IMR-90 (cell line): ENCODE data around the gene UBQLN1. TPM values are rescaled to one million over a fixed set of nuclear protein-coding genes. Genes with fewer than 3 reads are reported as not detected.

Experiments used
- ATAC-seq: fragments of 200-7000 bp; cut with Tn5 transposase; 2 replicates; pipeline ENCODE4 v1.9.1; 2020; ENCODE audit warnings: low read depth, mild to moderate bottlenecking, moderate library complexity
- BruUV-seq: library from RNA; stranded (reverse); fragments of 400-500 nt; replicated peaks from 2 replicates; lab custom pipeline; 2021; lab: Mats Ljungman, UMichigan
- CTCF ChIA-PET: fragments of 300-600 bp; formaldehyde crosslinking; extraction: SDS; loops from one replicate; lab custom pipeline; 2021; ENCODE audit warnings: antibody characterized with exemption; lab: Yijun Ruan, JAX
- POLR2A ChIA-PET: fragments of 300-600 bp; sonication (Branson Sonifier 250); formaldehyde crosslinking; loops from one replicate; lab custom pipeline; 2022; ENCODE audit warnings: antibody characterized with exemption; ENCODE audit not compliant: unreplicated experiment; lab: Charles Lee
- DNase-seq: peaks from one replicate; pipeline ENCODE4 v3.0.0; 2013
- H2AFZ ChIP-seq: replicated peaks from 2 replicates; pipeline ENCODE3; 2013; ENCODE audit warnings: low read length, mild to moderate bottlenecking; ENCODE audit not compliant: poor library complexity
- H2AK5ac ChIP-seq: 2 replicates; pipeline ENCODE4 v1.6.1; 2013; ENCODE audit warnings: low read depth, low read length, inconsistent platforms
- H2AK9ac ChIP-seq: replicated peaks from 2 replicates; pipeline ENCODE3; 2013; ENCODE audit warnings: mild to moderate bottlenecking, low read depth, low read length, moderate library complexity; ENCODE audit not compliant: poor library complexity
- H2BK120ac ChIP-seq: 2 replicates; pipeline ENCODE4 v1.6.1; 2013; ENCODE audit warnings: low read depth, low read length, inconsistent platforms
- H2BK15ac ChIP-seq: 3 replicates; pipeline ENCODE4 v1.6.1; 2013; ENCODE audit warnings: low read depth, low read length, inconsistent platforms
- H2BK20ac ChIP-seq: 2 replicates; pipeline ENCODE4 v1.6.1; 2013; ENCODE audit warnings: low read depth, mild to moderate bottlenecking, inconsistent platforms, low read length, moderate library complexity
- H2BK5ac ChIP-seq: 2 replicates; pipeline ENCODE4 v1.6.1; 2013; ENCODE audit warnings: mild to moderate bottlenecking, low read depth, low read length, inconsistent platforms; ENCODE audit not compliant: poor library complexity, severe bottlenecking
- H3K14ac ChIP-seq: replicated peaks from 2 replicates; pipeline ENCODE4 v1.6.1; 2013; ENCODE audit warnings: low read depth, low read length, inconsistent platforms
- H3K18ac ChIP-seq: 2 replicates; pipeline ENCODE4 v1.6.1; 2013; ENCODE audit warnings: low read depth, low read length, control low read depth
- H3K23ac ChIP-seq: 2 replicates; pipeline ENCODE4 v1.6.1; 2013; ENCODE audit warnings: low read depth, low read length, inconsistent platforms
- H3K27ac ChIP-seq: 2 replicates; pipeline ENCODE4 v1.5.1; 2013; ENCODE audit warnings: mild to moderate bottlenecking, control low read depth, low read length; ENCODE audit not compliant: insufficient read depth
- H3K27me3 ChIP-seq: 2 replicates; pipeline ENCODE4 v1.6.1; 2013; ENCODE audit warnings: low read length; ENCODE audit not compliant: control insufficient read depth, insufficient read depth
- H3K36me3 ChIP-seq: 2 replicates; pipeline ENCODE4 v1.6.1; 2013; ENCODE audit warnings: low read length, mixed read lengths; ENCODE audit not compliant: control insufficient read depth, insufficient read depth
- H3K4ac ChIP-seq: 2 replicates; pipeline ENCODE4 v1.6.1; 2013; ENCODE audit warnings: low read depth, low read length, inconsistent platforms
- H3K4me1 ChIP-seq: 2 replicates; pipeline ENCODE4 v1.6.1; 2013; ENCODE audit warnings: low read length, mixed read lengths; ENCODE audit not compliant: control insufficient read depth, insufficient read depth
- H3K4me2 ChIP-seq: 2 replicates; pipeline ENCODE4 v1.6.1; 2013; ENCODE audit warnings: low read depth, mild to moderate bottlenecking, control low read depth, low read length, moderate library complexity
- H3K4me3 ChIP-seq: 2 replicates; pipeline ENCODE4 v1.5.1; 2013; ENCODE audit warnings: low read depth, mild to moderate bottlenecking, control low read depth, low read length, moderate library complexity; ENCODE audit not compliant: insufficient read depth
- H3K56ac ChIP-seq: 2 replicates; pipeline ENCODE4 v1.6.1; 2013; ENCODE audit warnings: low read length, inconsistent platforms; ENCODE audit not compliant: insufficient read depth; ENCODE audit errors: extremely low read depth
- H3K79me1 ChIP-seq, 2 experiments: 2 replicates each; pipeline ENCODE4 v1.6.1; 2013; ENCODE audit warnings: low read length in 2 of 2, inconsistent platforms in 1 of 2, low read depth in 1 of 2
- H3K9ac ChIP-seq: 2 replicates; pipeline ENCODE4 v1.6.1; 2013; ENCODE audit warnings: low read depth, low read length, control low read depth
- H3K9me1 ChIP-seq: 2 replicates; pipeline ENCODE4 v1.6.1; 2013; ENCODE audit warnings: low read length, inconsistent platforms; ENCODE audit not compliant: insufficient read depth
- H3K9me3 ChIP-seq: 2 replicates; pipeline ENCODE4 v1.6.1; 2013; ENCODE audit warnings: low read length; ENCODE audit not compliant: control insufficient read depth, insufficient read depth
- H4K20me1 ChIP-seq: 2 replicates; pipeline ENCODE4 v1.6.1; 2013; ENCODE audit warnings: low read length, inconsistent platforms; ENCODE audit not compliant: insufficient read depth
- H4K5ac ChIP-seq: 2 replicates; pipeline ENCODE4 v1.6.1; 2013; ENCODE audit warnings: mild to moderate bottlenecking, low read depth, low read length, control low read depth
- H4K8ac ChIP-seq, 2 experiments: 2 replicates each; pipeline ENCODE4 v1.6.1; 2013; ENCODE audit warnings: low read depth in 2 of 2, low read length in 2 of 2, control low read depth in 1 of 2, inconsistent platforms in 1 of 2
- H4K91ac ChIP-seq: 2 replicates; pipeline ENCODE4 v1.6.1; 2013; ENCODE audit warnings: low read depth, low read length, inconsistent platforms; ENCODE audit not compliant: insufficient read depth
- BHLHE40 ChIP-seq: fragments of 150-350 bp; IDR thresholded peaks from 2 replicates; pipeline ENCODE4 v1.6.1; 2016; ENCODE audit warnings: mild to moderate bottlenecking, low read depth, low read length
- CEBPB ChIP-seq: IDR thresholded peaks from 2 replicates; pipeline ENCODE4 v1.6.1; 2012; ENCODE audit warnings: low read depth, low read length, improper control_type of control experiment
- CHD1 ChIP-seq: IDR thresholded peaks from 2 replicates; pipeline ENCODE4 v1.6.1; 2012; ENCODE audit warnings: low read depth, low read length, improper control_type of control experiment
- CTCF ChIP-seq: conservative IDR thresholded peaks from 2 replicates; pipeline ENCODE4 v1.5.1; 2012; ENCODE audit warnings: mild to moderate bottlenecking, low read depth, low read length, improper control_type of control experiment
- ELK1 ChIP-seq: fragments of 150-350 bp; IDR thresholded peaks from 2 replicates; pipeline ENCODE4 v1.6.1; 2016; ENCODE audit warnings: low read depth, mild to moderate bottlenecking, low read length, moderate library complexity, borderline replicate concordance
- FOS ChIP-seq: fragments of 150-350 bp; IDR thresholded peaks from 2 replicates; pipeline ENCODE4 v1.6.1; 2016; ENCODE audit warnings: low read depth, low read length
- MAFK ChIP-seq: IDR thresholded peaks from 2 replicates; pipeline ENCODE4 v1.6.1; 2012; ENCODE audit warnings: low read depth, low read length, improper control_type of control experiment
- MAZ ChIP-seq: IDR thresholded peaks from 2 replicates; pipeline ENCODE4 v1.6.1; 2012; ENCODE audit warnings: low read depth, mild to moderate bottlenecking, low read length, improper control_type of control experiment, moderate library complexity, borderline replicate concordance
- MXI1 ChIP-seq: IDR thresholded peaks from 2 replicates; pipeline ENCODE4 v1.6.1; 2012; ENCODE audit warnings: low read depth, mild to moderate bottlenecking, low read length, moderate library complexity, borderline replicate concordance
- NFE2L2 ChIP-seq: fragments of 150-350 bp; IDR thresholded peaks from 2 replicates; pipeline ENCODE4 v1.6.1; 2016; ENCODE audit warnings: low read depth, mild to moderate bottlenecking, low read length
- POLR2A ChIP-seq: IDR thresholded peaks from 2 replicates; pipeline ENCODE4 v1.6.1; 2012; ENCODE audit warnings: mild to moderate bottlenecking, low read depth, low read length
- RAD21 ChIP-seq: IDR thresholded peaks from 2 replicates; pipeline ENCODE4 v1.6.1; 2012; ENCODE audit warnings: low read length, improper control_type of control experiment
- RCOR1 ChIP-seq: IDR thresholded peaks from 2 replicates; pipeline ENCODE4 v1.6.1; 2012; ENCODE audit warnings: mild to moderate bottlenecking, low read length, improper control_type of control experiment; ENCODE audit not compliant: insufficient replicate concordance
- RFX5 ChIP-seq: IDR thresholded peaks from 2 replicates; pipeline ENCODE4 v1.8.0; 2012; ENCODE audit warnings: low read depth, mild to moderate bottlenecking, low read length, moderate library complexity
- SMC3 ChIP-seq: fragments of 150-350 bp; IDR thresholded peaks from 2 replicates; pipeline ENCODE4 v1.6.1; 2016; ENCODE audit warnings: low read depth, mild to moderate bottlenecking, antibody characterized with exemption, low read length, moderate library complexity
- USF2 ChIP-seq: fragments of 150-350 bp; IDR thresholded peaks from 2 replicates; pipeline ENCODE4 v1.6.1; 2017; ENCODE audit warnings: mild to moderate bottlenecking, antibody characterized with exemption, low read length, low read depth
- WGBS, 2 experiments: methylation state at CpG; one replicate each; pipeline versions ENCODE4 v1.1.5 to v1.1.7; 2013; ENCODE audit warnings: missing lambda C conversion rate in 2 of 2; ENCODE audit not compliant: insufficient read length in 1 of 2; ENCODE audit errors: extremely low coverage in 2 of 2; 5-methylcytosine and 5-hydroxymethylcytosine counted together
- dilution Hi-C: fragments of 300-500 bp; cut with HindIII; formaldehyde crosslinking; loops from one replicate; pipeline ENCODE4 v1.14.3; 2018; ENCODE audit warnings: low sequenced_read_pairs; ENCODE audit not compliant: unreplicated experiment
- in situ Hi-C: fragments of 300-500 bp; cut with MboI; formaldehyde crosslinking; loops from 3 replicates; pipeline ENCODE4 v1.14.3; 2019; ENCODE audit warnings: low sequenced_read_pairs, inconsistent platforms, mixed read lengths
- intact Hi-C: fragments of 100-400 bp; cut with micrococcal nuclease; formaldehyde crosslinking; loops from 2 replicates; pipeline ENCODE4 v1.10.0; 2022
- polyA plus RNA-seq, 3 experiments: library from polyadenylated mRNA; depleted of rRNA; stranded (reverse); fragments of >200 nt; gene quantifications; 2 replicates each; pipeline ENCODE4 v1.2.3, GENCODE V29; 2012; ENCODE audit warnings: low replicate concordance in 1 of 3
- total RNA-seq: library from RNA; depleted of rRNA; stranded (reverse); fragments of >200 nt; gene quantifications from 2 replicates; pipeline ENCODE4 v1.2.3, GENCODE V29; 2012

The UBQLN1 gene
- total and polyA plus RNA-seq, 2 of the 4 experiments (the other 2 are of a cell fraction), result 74.3 to 164 TPM

- dilution Hi-C loops (no loop called here), in situ Hi-C loops (no loop called here), intact Hi-C loops (loop anchor here (1.0 to 5.0 kb wide), 3 partner anchors 29 to 432 kb away; no protein-coding TSS in a partner anchor)
- Histone ChIP-seq H3K4me2 (no peak overlapping the region), H2AK5ac (no peak overlapping the region), H3K23ac (no peak overlapping the region), H2BK20ac (no peak overlapping the region), H2BK15ac (no peak overlapping the region), H3K9me1 (no peaks in the 10 kb centered on the region), H3K18ac (no peak overlapping the region), H2BK120ac (no peak overlapping the region), H4K91ac (no peak overlapping the region), H3K36me3 (peaks cover 23% of the 10 kb centered on the region), H4K20me1 (0 out of 2 replicates have a peak, but pooled peaks cover 4% of the 10 kb centered on the region), H3K27me3 (no peaks in the 10 kb centered on the region), H3K4me1 (no peaks in the 10 kb centered on the region), H3K9me3 (no peaks in the 10 kb centered on the region), H2AK9ac (no peak overlapping the region), H3K9ac (no peak overlapping the region), H4K8ac (no peak overlapping the region), H3K79me1 (peaks cover 0 to 6% of the 10 kb centered on the region in 2 experiments; a peak in 2 of 4 replicates), H3K56ac (no peak overlapping the region), H4K5ac (no peak overlapping the region), H3K27ac (no peak overlapping the region), H2BK5ac (no peak overlapping the region), H3K4ac (no peak overlapping the region), H3K14ac (no peak overlapping the region), H3K4me3 (no peak overlapping the region), H2AFZ (no peak overlapping the region)
- ChIA-PET POLR2A (no interaction called here), CTCF (interaction anchor here (0.6 to 1.2 kb wide), 3 partner anchors 10 to 492 kb away, joined by 3 to 4 read pairs (median 4); no protein-coding TSS in a partner anchor)
- peak; percentile 64 for TF ChIP-seq RAD21
- TF ChIP-seq BHLHE40, result no peak
- no peak for TF ChIP-seq USF2
- TF ChIP-seq RCOR1, result no peak
- no peak for TF ChIP-seq POLR2A
- peak; percentile 71 for TF ChIP-seq CTCF
- TF ChIP-seq CHD1, result no peak
- TF ChIP-seq RFX5, result no peak
- TF ChIP-seq SMC3, result peak; percentile 51
- no peak for TF ChIP-seq MAFK
- TF ChIP-seq NFE2L2, result no peak
- TF ChIP-seq MXI1, result no peak
- no peak for TF ChIP-seq MAZ
- TF ChIP-seq CEBPB, result no peak
- TF ChIP-seq ELK1, result no peak
- no peak for TF ChIP-seq FOS
- ATAC-seq (peak; percentile 88), DNase-seq (peak; percentile 28)
- BruUV-seq, result no TSS peak
- WGBS, 2 experiments, result 100% methylated on average over 1 of the region's 8 CpGs; no CpG with 5 or more reads in 1 of the 2 experiments
Observed at GRCh38 chr9:83649080-83649479, 58.7 kb downstream of the UBQLN1 start.
